H1 (cell line): ENCODE results near the gene BACE2. TPM values are rescaled to one million over a fixed set of nuclear protein-coding genes. Genes with fewer than 3 reads are reported as not detected.
A peak's percentile ranks its signal among the peaks of the same experiment; 100 is the strongest.

Source experiments
- CTCF ChIA-PET: fragments of 300-600 bp; sonication (Branson Sonifier 250); formaldehyde crosslinking; loops from one replicate; lab custom pipeline; 2021; ENCODE audit not compliant: partially characterized antibody; lab: Charles Lee
- POLR2A ChIA-PET: fragments of 300-600 bp; sonication (Branson Sonifier 250); formaldehyde crosslinking; loops from one replicate; lab custom pipeline; 2021; ENCODE audit warnings: inconsistent platforms; ENCODE audit not compliant: partially characterized antibody; lab: Charles Lee
- DNase-seq, 2 experiments: peaks; one replicate each; pipeline versions ENCODE4 v3.0.0 to v3.0.0-alpha.2; 2010 to 2022; ENCODE audit warnings: low spot score in 2 of 2, low read depth in 1 of 2, mixed read lengths in 1 of 2
- FAIRE-seq: peaks from 2 replicates; lab custom pipeline; 2011; peaks lifted over from hg19 to GRCh38; lab: Jason Lieb, UNC
- H2AFZ ChIP-seq: 2 replicates; pipeline ENCODE4 v1.8.1; 2012; ENCODE audit warnings: low read length, inconsistent platforms
- H2AK5ac ChIP-seq: 2 replicates; pipeline ENCODE4 v1.6.1; 2013; ENCODE audit warnings: low read depth, low read length
- H2BK120ac ChIP-seq: replicated peaks from 2 replicates; pipeline ENCODE3; 2013; ENCODE audit warnings: low read depth, low read length, inconsistent platforms
- H2BK12ac ChIP-seq: 2 replicates; pipeline ENCODE4 v1.6.1; 2013; ENCODE audit warnings: low read depth, low read length
- H2BK15ac ChIP-seq: 2 replicates; pipeline ENCODE4 v1.6.1; 2013; ENCODE audit warnings: low read length
- H2BK20ac ChIP-seq: 2 replicates; pipeline ENCODE4 v1.6.1; 2013; ENCODE audit warnings: low read length
- H2BK5ac ChIP-seq: 2 replicates; pipeline ENCODE4 v1.6.1; 2013; ENCODE audit warnings: low read depth, low read length
- H3K14ac ChIP-seq: 2 replicates; pipeline ENCODE4 v1.6.1; 2013; ENCODE audit warnings: inconsistent platforms; ENCODE audit not compliant: insufficient read length
- H3K18ac ChIP-seq: 2 replicates; pipeline ENCODE4 v1.6.1; 2013; ENCODE audit warnings: low read length; ENCODE audit errors: extremely low read depth
- H3K23ac ChIP-seq: 2 replicates; pipeline ENCODE4 v1.6.1; 2013; ENCODE audit warnings: inconsistent platforms; ENCODE audit not compliant: insufficient read length
- H3K23me2 ChIP-seq: 2 replicates; pipeline ENCODE4 v1.6.1; 2013; ENCODE audit warnings: low read depth, low read length
- H3K27ac ChIP-seq: 2 replicates; pipeline ENCODE4 v1.6.1; 2011; ENCODE audit warnings: low read depth, low read length, inconsistent platforms
- H3K27me3 ChIP-seq, 4 experiments: replicated peaks in 1 of 4; 1 replicate in 1 of 4; 2 replicates in 3 of 4; pipeline versions ENCODE4 v1.6.1 to v1.8.1; 2011 to 2013; ENCODE audit warnings: low read length in 3 of 4, mild to moderate bottlenecking in 3 of 4, inconsistent platforms in 2 of 4, mixed read lengths in 2 of 4, moderate library complexity in 1 of 4; ENCODE audit not compliant: control insufficient read depth in 3 of 4, insufficient read depth in 3 of 4; ENCODE audit errors: extremely low read depth in 1 of 4
- H3K36me3 ChIP-seq, 4 experiments: 2 replicates each; pipeline versions ENCODE4 v1.6.1 to v1.8.1; 2011 to 2013; ENCODE audit warnings: mild to moderate bottlenecking in 4 of 4, low read length in 3 of 4, moderate library complexity in 2 of 4, control low read depth in 1 of 4, inconsistent platforms in 1 of 4; ENCODE audit not compliant: insufficient read depth in 4 of 4, control insufficient read depth in 2 of 4
- H3K4ac ChIP-seq: replicated peaks from 2 replicates; pipeline ENCODE3; 2013; ENCODE audit warnings: low read length, low read depth, mixed read lengths, inconsistent platforms; ENCODE audit not compliant: insufficient read length
- H3K4me1 ChIP-seq, 4 experiments: replicated peaks in 1 of 4; 1 replicate in 1 of 4; 2 replicates in 3 of 4; pipeline versions ENCODE4 v1.6.1 to v1.8.1; 2011 to 2013; ENCODE audit warnings: low read length in 3 of 4, inconsistent platforms in 2 of 4, mixed read lengths in 1 of 4; ENCODE audit not compliant: insufficient read depth in 4 of 4, control insufficient read depth in 3 of 4
- H3K4me2 ChIP-seq, 2 experiments: 2 replicates each; pipeline versions ENCODE4 v1.6.1 to v1.8.1; 2011 to 2013; ENCODE audit warnings: low read depth in 2 of 2, low read length in 2 of 2, control low read depth in 1 of 2, inconsistent platforms in 1 of 2, mild to moderate bottlenecking in 1 of 2; ENCODE audit not compliant: insufficient read depth in 1 of 2
- H3K4me3 ChIP-seq, 4 experiments: fragments of 200-600, 300-600 bp in 1 of 4; sonication (generic), shearing (Covaris generic), sonication (Bioruptor Twin) in 1 of 4; 2 replicates each; pipeline versions ENCODE4 v1.5.1 to v1.8.1; 2011 to 2016; ENCODE audit warnings: low read length in 4 of 4, low read depth in 3 of 4, control low read depth in 2 of 4, inconsistent platforms in 2 of 4, mild to moderate bottlenecking in 2 of 4, mixed read lengths in 1 of 4, moderate library complexity in 1 of 4; ENCODE audit not compliant: insufficient read depth in 2 of 4; ENCODE audit errors: extremely low read depth in 1 of 4
- H3K56ac ChIP-seq: replicated peaks from 2 replicates; pipeline ENCODE3; 2013; ENCODE audit warnings: low read depth, mild to moderate bottlenecking, mixed read lengths, low read length, inconsistent platforms; ENCODE audit not compliant: insufficient read length
- H3K79me1 ChIP-seq: 2 replicates; pipeline ENCODE4 v1.6.1; 2013; ENCODE audit warnings: low read depth, low read length, control low read depth
- H3K79me2 ChIP-seq, 2 experiments: 2 replicates each; pipeline versions ENCODE4 v1.6.1 to v1.8.1; 2012 to 2013; ENCODE audit warnings: low read length in 2 of 2, mild to moderate bottlenecking in 2 of 2, inconsistent platforms in 1 of 2; ENCODE audit not compliant: insufficient read depth in 2 of 2, control insufficient read depth in 1 of 2
- H3K9ac ChIP-seq, 4 experiments: replicated peaks in 1 of 4; 1 replicate in 1 of 4; 2 replicates in 3 of 4; pipeline versions ENCODE4 v1.6.1 to v1.8.1; 2011 to 2013; ENCODE audit warnings: low read depth in 3 of 4, low read length in 3 of 4, control low read depth in 2 of 4, mild to moderate bottlenecking in 2 of 4, moderate library complexity in 2 of 4, inconsistent platforms in 1 of 4; ENCODE audit errors: extremely low read depth in 1 of 4
- H3K9me3 ChIP-seq, 2 experiments: 2 replicates each; pipeline versions ENCODE4 v1.6.1 to v1.8.1; 2012 to 2013; ENCODE audit warnings: mild to moderate bottlenecking in 2 of 2, moderate library complexity in 2 of 2, control low read depth in 1 of 2, inconsistent platforms in 1 of 2, low read depth in 1 of 2, low read length in 1 of 2, mixed read lengths in 1 of 2; ENCODE audit not compliant: insufficient read depth in 2 of 2
- H4K20me1 ChIP-seq, 2 experiments: replicated peaks in 1 of 2; 2 replicates each; pipeline versions ENCODE3 to v1.8.1; 2011 to 2013; ENCODE audit warnings: inconsistent platforms in 2 of 2, low read length in 2 of 2, mild to moderate bottlenecking in 1 of 2; ENCODE audit not compliant: insufficient read depth in 2 of 2, control insufficient read depth in 1 of 2
- H4K5ac ChIP-seq: 2 replicates; pipeline ENCODE4 v1.6.1; 2013; ENCODE audit warnings: low read length, low read depth, mixed read lengths, inconsistent platforms; ENCODE audit not compliant: insufficient read length
- H4K8ac ChIP-seq: 2 replicates; pipeline ENCODE4 v1.8.0; 2013; ENCODE audit warnings: mild to moderate bottlenecking, moderate library complexity, low read length, inconsistent platforms; ENCODE audit not compliant: insufficient read depth; ENCODE audit errors: extremely low read depth
- H4K91ac ChIP-seq: replicated peaks from 2 replicates; pipeline ENCODE3; 2013; ENCODE audit warnings: low read length, mixed read lengths, inconsistent platforms; ENCODE audit not compliant: insufficient read length
- CBX8 ChIP-seq: fragments of 300-800, 300-1000 bp; sonication (generic); IDR thresholded peaks from 2 replicates; pipeline ENCODE4 v1.7.1; 2016; ENCODE audit warnings: low read depth, low read length, borderline replicate concordance
- CREB1 ChIP-seq: IDR thresholded peaks from 2 replicates; pipeline ENCODE4 v1.6.1; 2012; ENCODE audit warnings: inconsistent platforms
- NANOG ChIP-seq: IDR thresholded peaks from 2 replicates; pipeline ENCODE4 v1.6.1; 2011; ENCODE audit warnings: low read length, low read depth, mild to moderate bottlenecking, inconsistent platforms; ENCODE audit not compliant: insufficient read depth, poor library complexity, severe bottlenecking
- POLR2AphosphoS5 ChIP-seq: IDR thresholded peaks from 2 replicates; pipeline ENCODE4 v1.6.1; 2011; ENCODE audit warnings: low read depth, low read length
- SIRT6 ChIP-seq: IDR thresholded peaks from one replicate; pipeline ENCODE4 v1.7.1; 2012; ENCODE audit warnings: low read length, inconsistent platforms
- SRF ChIP-seq: IDR thresholded peaks from 2 replicates; pipeline ENCODE4 v1.6.1; 2011; ENCODE audit warnings: mild to moderate bottlenecking, low read depth, low read length, moderate library complexity
- YY1 ChIP-seq: IDR thresholded peaks from 2 replicates; pipeline ENCODE4 v1.6.1; 2011; ENCODE audit warnings: low read depth, mild to moderate bottlenecking, low read length
- WGBS, 2 experiments: shearing (Covaris generic) in 1 of 2; methylation state at CpG; one replicate each; pipeline versions ENCODE4 v1.1.6 to v1.1.7; 2013 to 2015; ENCODE audit warnings: low lambda C conversion rate in 2 of 2, mixed read lengths in 2 of 2, inconsistent platforms in 1 of 2, low coverage in 1 of 2, missing lambda C conversion rate in 1 of 2; ENCODE audit not compliant: insufficient replicate concordance in 2 of 2, insufficient coverage in 1 of 2, insufficient read length in 1 of 2; ENCODE audit errors: extremely low coverage in 1 of 2, missing lambda C conversion rate in 1 of 2; 5-methylcytosine and 5-hydroxymethylcytosine counted together
- polyA plus RNA-seq, 7 experiments: library from polyadenylated mRNA; depleted of rRNA in 3 of 7; stranded (reverse) in 5 of 7; unstranded in 2 of 7; fragments of >200 nt in 5 of 7; fragments of 200-250 nt in 2 of 7; gene quantifications; 1 replicate in 5 of 7; 2 replicates in 1 of 7; 4 replicates in 1 of 7; pipeline versions ENCODE4 v1.2.1 to v1.2.3, GENCODE V29; 2011 to 2013; ENCODE audit warnings: missing spikeins in 2 of 7, mixed read lengths in 2 of 7
- total RNA-seq: library from RNA; stranded (reverse); fragmentation: NEBNext Ultra II Directional; extraction: Animal tissue kit (Norgen Biotek cat#: 25700); gene quantifications from 2 replicates; pipeline ENCODE4 v1.2.1, GENCODE V29; 2021
- TF ChIP-seq, protein P1 (sequence below): IDR thresholded peaks from 2 replicates; pipeline ENCODE4 v1.6.1; 2011; ENCODE audit warnings: low read length, improper control_type of control experiment

BACE2 gene
- total and polyA plus RNA-seq, 2 of the 8 experiments (the other 6 are each of a cell fraction or from before 2014, with no cell fraction given): 8.1 to 10.9 TPM

DNA sequence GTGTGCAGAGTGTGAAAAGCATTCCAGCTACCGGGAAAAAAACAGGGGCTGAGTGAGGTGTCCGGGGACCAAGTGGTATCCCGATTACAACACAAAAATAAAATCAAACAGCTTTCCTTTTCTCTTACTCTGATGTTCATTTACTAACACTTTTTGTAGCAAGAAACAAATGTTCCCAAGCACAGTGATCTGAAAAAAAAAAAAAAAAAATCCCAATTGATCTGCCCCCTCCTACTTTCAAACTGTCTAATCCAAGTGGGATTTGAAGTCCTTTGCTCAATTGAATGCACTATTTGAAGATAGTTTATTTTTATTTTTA is 1.3 kb downstream of the BACE2 start:
- Histone ChIP-seq H3K79me1 (no peaks in the 10 kb centered on the region), H2BK5ac (no peak overlapping the region), H3K27ac (no peak overlapping the region), H3K23ac (no peak overlapping the region), H3K9ac (no peak overlapping the region), H2BK20ac (no peak overlapping the region), H3K4me1 (peaks cover 0 to 7% (median 4%) of the 10 kb centered on the region in 4 experiments; a peak in 4 of 7 replicates), H2BK120ac (no peak overlapping the region), H3K9me3 (no peaks in the 10 kb centered on the region), H2AK5ac (no peak overlapping the region), H3K4me3 (peak overlapping the region; percentile 4 to 96 (median 44); a peak in 5 of 8 replicates), H3K27me3 (peaks cover 0 to 31% (median 22%) of the 10 kb centered on the region in 4 experiments; a peak in 6 of 7 replicates), H2AFZ (no peak overlapping the region), H4K91ac (no peak overlapping the region), H4K8ac (no peak overlapping the region), H3K23me2 (peaks cover 12% of the 10 kb centered on the region; the same call in 1 of the 2 replicates), H4K20me1 (peaks cover 0 to 4% of the 10 kb centered on the region in 2 experiments), H4K5ac (no peak overlapping the region), H3K14ac (no peak overlapping the region), H2BK15ac (no peak overlapping the region), H3K4me2 (peak overlapping the region; percentile 70 to 83), H3K18ac (no peak overlapping the region), H3K36me3 (no peaks in the 10 kb centered on the region), H3K56ac (no peak overlapping the region), H2BK12ac (no peak overlapping the region), H3K4ac (no peak overlapping the region), H3K79me2 (no peaks in the 10 kb centered on the region)
- TF ChIP-seq CREB1: no peak
- TF ChIP-seq NANOG: no peak
- TF ChIP-seq POLR2AphosphoS5: no peak
- no peak for TF ChIP-seq SRF
- no peak for TF ChIP-seq YY1
- no peak for TF ChIP-seq CBX8
- no peak for TF ChIP-seq SIRT6
- TF ChIP-seq, protein P1, sequence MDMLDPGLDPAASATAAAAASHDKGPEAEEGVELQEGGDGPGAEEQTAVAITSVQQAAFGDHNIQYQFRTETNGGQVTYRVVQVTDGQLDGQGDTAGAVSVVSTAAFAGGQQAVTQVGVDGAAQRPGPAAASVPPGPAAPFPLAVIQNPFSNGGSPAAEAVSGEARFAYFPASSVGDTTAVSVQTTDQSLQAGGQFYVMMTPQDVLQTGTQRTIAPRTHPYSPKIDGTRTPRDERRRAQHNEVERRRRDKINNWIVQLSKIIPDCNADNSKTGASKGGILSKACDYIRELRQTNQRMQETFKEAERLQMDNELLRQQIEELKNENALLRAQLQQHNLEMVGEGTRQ: no peak
- CTCF ChIA-PET: interaction anchor here (0.6 to 7.0 kb wide), 14 partner anchors 10 to 1727 kb away, joined by 3 to 81 read pairs (median 4); no protein-coding TSS in a partner anchor
- FAIRE-seq (no peak), DNase-seq (no peak)
- 34% methylated on average over 3 of the region's 3 CpGs; no CpG with 5 or more reads in 1 of the 2 experiments for WGBS, 2 experiments
- POLR2A ChIA-PET: no interaction called here
